GM21717 (cell line): ENCODE data around the gene ACTR1B.
"Not testable (repeated sequence)": the region's sequence is repeated elsewhere in the genome, so short reads cannot be mapped to it uniquely, and the experiment has no call there.

ENCODE experiments used
- ATAC-seq: cut with Tn5 transposase; IDR thresholded peaks from one replicate; pipeline ENCODE4 v1.9.1; 2021; ENCODE audit warnings: mild to moderate bottlenecking, moderate library complexity; ENCODE audit not compliant: unreplicated experiment

ACTR1B gene

GRCh38 chr2:97691166-97691565, 27.3 kb upstream of the ACTR1B start:
- ATAC-seq, result no peak

- ATAC-seq, result no peak
Observed at GRCh38 chr2:97688062-97688827, 24.4 kb upstream of the ACTR1B start.

GRCh38 chr2:97687235-97687634, 23.4 kb upstream of the ACTR1B start:
- not testable (repeated sequence) for ATAC-seq

- ATAC-seq, result no peak
Observed at GRCh38 chr2:97678298-97678697, 14.5 kb upstream of the ACTR1B start.

GRCh38 chr2:97677480-97677879, 13.6 kb upstream of the ACTR1B start:
- no peak for ATAC-seq

GRCh38 chr2:97676620-97677019, 12.8 kb upstream of the ACTR1B start:
- no peak for ATAC-seq

GRCh38 chr2:97675430-97676113, 11.7 kb upstream of the ACTR1B start:
- no peak for ATAC-seq

- no peak for ATAC-seq
Observed at GRCh38 chr2:97673915-97674283, 10.1 kb upstream of the ACTR1B start.

- no peak for ATAC-seq
Observed at GRCh38 chr2:97673182-97673914, 9.5 kb upstream of the ACTR1B start.

- ATAC-seq, result not testable (repeated sequence)
Observed at GRCh38 chr2:97672606-97673140, 8.8 kb upstream of the ACTR1B start.

GRCh38 chr2:97671526-97671925, 7.7 kb upstream of the ACTR1B start:
- ATAC-seq, result no peak

- no peak for ATAC-seq
Observed at GRCh38 chr2:97670471-97670870, 6.6 kb upstream of the ACTR1B start.

GRCh38 chr2:97669448-97669847, 5.6 kb upstream of the ACTR1B start, which contains the start of gene C2orf92:
Gene C2orf92 (plus strand): TSS chr2:97669713. CDS start chr2:97669789, 76 bp downstream.
- no peak for ATAC-seq

GRCh38 chr2:97664636-97664970, 759 bp upstream of the ACTR1B start:
- ATAC-seq, result no peak

- ATAC-seq, result no peak
Observed at GRCh38 chr2:97663626-97663961, 250 bp downstream of the ACTR1B start.

GRCh38 chr2:97662895-97663625, 784 bp downstream of the ACTR1B start:
- peak; percentile 47 for ATAC-seq

GRCh38 chr2:97662386-97662894, 1.4 kb downstream of the ACTR1B start:
- ATAC-seq, result no peak

GRCh38 chr2:97661927-97662326, 1.9 kb downstream of the ACTR1B start:
- no peak for ATAC-seq

- no peak for ATAC-seq
Observed at GRCh38 chr2:97660775-97661389, 3.0 kb downstream of the ACTR1B start.

GRCh38 chr2:97660044-97660774, 3.6 kb downstream of the ACTR1B start:
- ATAC-seq, result no peak
